Measurements from ENCODE around the gene SEMA6B.

GRCh38 chr19:4578552-4579248 lies 19.2 kb upstream of the SEMA6B start:
- TF ChIP-seq POLR2A (IDR thresholded peaks at IDR 0.05; ENCODE audit: low read length) (no peak), GATA1 (IDR thresholded peaks at IDR 0.05; ENCODE audit: low read depth, low read length) (no peak)
